GM12878 (cell line): ENCODE measurements around the gene AMPH. TPM values are rescaled to one million over a fixed set of nuclear protein-coding genes. Genes with fewer than 3 reads are reported as not detected.

Experiments used
- ATAC-seq: fragments of 200-7000 bp; cut with Tn5 transposase; 3 replicates; pipeline ENCODE4 v1.9.1; 2020; ENCODE audit warnings: mild to moderate bottlenecking, moderate library complexity
- BruUV-seq: library from RNA; stranded (reverse); fragments of 400-500 nt; replicated peaks from 2 replicates; lab custom pipeline; 2021; lab: Mats Ljungman, UMichigan
- CTCF ChIA-PET: fragments of 300-600 bp; sonication (Branson Sonifier 250); formaldehyde crosslinking; extraction: SDS; loops from one replicate; lab custom pipeline; 2021; ENCODE audit warnings: inconsistent platforms; lab: Yijun Ruan, JAX
- POLR2A ChIA-PET: fragments of 350-600 bp; formaldehyde crosslinking; extraction: SDS; loops from one replicate; lab custom pipeline; 2021; ENCODE audit warnings: inconsistent platforms; lab: Charles Lee
- RAD21 ChIA-PET: fragments of 300-600 bp; sonication (Branson Sonifier 250); formaldehyde crosslinking; loops from one replicate; lab custom pipeline; 2023; ENCODE audit warnings: antibody characterized with exemption; ENCODE audit not compliant: unreplicated experiment; lab: Charles Lee
- SMC1A ChIA-PET: fragments of 300-600 bp; sonication (Branson Sonifier 250); formaldehyde crosslinking; loops from one replicate; lab custom pipeline; 2023; ENCODE audit not compliant: unreplicated experiment, uncharacterized antibody; lab: Charles Lee
- DNase-seq: peaks from one replicate; pipeline ENCODE4 v3.0.0-alpha.2; 2011; ENCODE audit warnings: low read depth, low spot score
- FAIRE-seq: peaks from 3 replicates; lab custom pipeline; 2011; peaks lifted over from hg19 to GRCh38; lab: Jason Lieb, UNC
- H2AFZ ChIP-seq: 2 replicates; pipeline ENCODE4 v1.6.0; 2011; ENCODE audit warnings: low read depth, low read length, control low read depth; ENCODE audit not compliant: control insufficient read depth
- H3K27ac ChIP-seq: 2 replicates; pipeline ENCODE4 v1.5.1; 2011; ENCODE audit warnings: control low read depth; ENCODE audit not compliant: control insufficient read depth, insufficient read depth
- H3K27me3 ChIP-seq, 2 experiments: replicated peaks in 1 of 2; 2 replicates each; pipeline versions ENCODE4 v1.6.0 to v1.6.1; 2011; ENCODE audit warnings: low read length in 1 of 2; ENCODE audit not compliant: control insufficient read depth in 2 of 2, insufficient read depth in 2 of 2
- H3K36me3 ChIP-seq, 2 experiments: 2 replicates each; pipeline ENCODE4 v1.5.1; 2011; ENCODE audit warnings: low read length in 1 of 2; ENCODE audit not compliant: control insufficient read depth in 2 of 2, insufficient read depth in 2 of 2
- H3K4me1 ChIP-seq: 2 replicates; pipeline ENCODE4 v1.6.1; 2011; ENCODE audit warnings: mild to moderate bottlenecking, low read length, moderate library complexity, mixed read lengths; ENCODE audit not compliant: control insufficient read depth, insufficient read depth
- H3K4me2 ChIP-seq: 2 replicates; pipeline ENCODE4 v1.6.0; 2011; ENCODE audit warnings: control low read depth; ENCODE audit not compliant: control insufficient read depth, insufficient read depth
- H3K4me3 ChIP-seq: fragments of 200-600 bp; sonication (generic); 2 replicates; pipeline ENCODE4 v1.5.1; 2016
- H3K79me2 ChIP-seq: 2 replicates; pipeline ENCODE4 v1.6.0; 2011; ENCODE audit warnings: low read length; ENCODE audit not compliant: control insufficient read depth, insufficient read depth
- H3K9ac ChIP-seq: 2 replicates; pipeline ENCODE4 v1.8.0; 2011; ENCODE audit warnings: low read length, control low read depth, mixed read lengths; ENCODE audit not compliant: control insufficient read depth, insufficient read depth
- H3K9me3 ChIP-seq: replicated peaks from 3 replicates; pipeline ENCODE4 v1.5.1; 2011; ENCODE audit warnings: mild to moderate bottlenecking, low read length; ENCODE audit not compliant: control insufficient read depth, insufficient read depth
- H4K20me1 ChIP-seq: 2 replicates; pipeline ENCODE4 v1.6.0; 2011; ENCODE audit not compliant: control insufficient read depth, insufficient read depth
- ASH2L ChIP-seq: fragments of 300-600, 200-600 bp; sonication (generic); IDR thresholded peaks from 2 replicates; pipeline ENCODE4 v1.6.1; 2017; ENCODE audit warnings: low read depth, mild to moderate bottlenecking, borderline replicate concordance
- BACH1 ChIP-seq: fragments of 450-650 bp; IDR thresholded peaks from 2 replicates; pipeline ENCODE4 v1.6.1; 2017; ENCODE audit warnings: mild to moderate bottlenecking, borderline replicate concordance
- CREB1 ChIP-seq: IDR thresholded peaks from 2 replicates; pipeline ENCODE4 v1.6.1; 2012; ENCODE audit warnings: low read depth, mild to moderate bottlenecking, inconsistent platforms
- DPF2 ChIP-seq: fragments of 450-650 bp; IDR thresholded peaks from 2 replicates; pipeline ENCODE4 v1.6.1; 2017; ENCODE audit warnings: mild to moderate bottlenecking
- MTA3 ChIP-seq: IDR thresholded peaks from 2 replicates; pipeline ENCODE4 v1.6.1; 2012; ENCODE audit warnings: low read length, inconsistent platforms, borderline replicate concordance
- MYC ChIP-seq: IDR thresholded peaks from 2 replicates; pipeline ENCODE4 v1.6.1; 2011; ENCODE audit warnings: mild to moderate bottlenecking, low read length, moderate library complexity, inconsistent platforms; ENCODE audit not compliant: insufficient read depth, insufficient replicate concordance, insufficient read length, severe bottlenecking
- NFIC ChIP-seq: IDR thresholded peaks from 2 replicates; pipeline ENCODE4 v1.6.1; 2012; ENCODE audit warnings: low read depth, mild to moderate bottlenecking, inconsistent platforms, low read length, moderate library complexity
- NFYB ChIP-seq: IDR thresholded peaks from 2 replicates; pipeline ENCODE4 v1.6.1; 2011; ENCODE audit warnings: low read depth, mild to moderate bottlenecking, low read length, improper control_type of control experiment, moderate library complexity; ENCODE audit not compliant: insufficient read depth
- STAT3 ChIP-seq: IDR thresholded peaks from 2 replicates; pipeline ENCODE4 v1.6.1; 2011; ENCODE audit warnings: low read depth, low read length, improper control_type of control experiment
- SUZ12 ChIP-seq: fragments of 200-600 bp; sonication (generic); IDR thresholded peaks from one replicate; pipeline ENCODE4 v1.6.1; 2018; ENCODE audit warnings: antibody characterized with exemption, mild to moderate bottlenecking; ENCODE audit not compliant: unreplicated experiment
- USF1 ChIP-seq: IDR thresholded peaks from 2 replicates; pipeline ENCODE4 v1.6.1; 2011; ENCODE audit warnings: borderline replicate concordance, low read depth, mild to moderate bottlenecking, moderate library complexity, mixed read lengths, low read length; ENCODE audit not compliant: insufficient read depth; ENCODE audit errors: extremely low read length
- YBX1 ChIP-seq: fragments of 450-650 bp; IDR thresholded peaks from 2 replicates; pipeline ENCODE4 v1.6.1; 2016; ENCODE audit warnings: antibody characterized with exemption
- YY1 ChIP-seq: IDR thresholded peaks from 2 replicates; pipeline ENCODE4 v1.6.1; 2011; ENCODE audit warnings: low read depth, mild to moderate bottlenecking, low read length
- ZNF217 ChIP-seq: fragments of 450-650 bp; IDR thresholded peaks from 2 replicates; pipeline ENCODE4 v1.6.1; 2017; ENCODE audit warnings: antibody characterized with exemption, mild to moderate bottlenecking
- WGBS: methylation state at CpG from one replicate; pipeline ENCODE4 v1.1.6; 2016; ENCODE audit warnings: low lambda C conversion rate; ENCODE audit not compliant: insufficient replicate concordance, insufficient coverage; ENCODE audit errors: missing lambda C conversion rate; 5-methylcytosine and 5-hydroxymethylcytosine counted together
- in situ Hi-C: fragments of 300-500 bp; cut with MboI; formaldehyde crosslinking; loops from 9 replicates; pipeline ENCODE4 v1.14.3; 2018; ENCODE audit warnings: mixed read lengths
- intact Hi-C: fragments of 100-400 bp; cut with micrococcal nuclease; formaldehyde crosslinking; loops from one replicate; pipeline ENCODE4 v1.14.2; 2022; ENCODE audit not compliant: unreplicated experiment
- polyA plus RNA-seq, 11 experiments: library from polyadenylated mRNA; depleted of rRNA in 4 of 11; unstranded in 6 of 11; stranded (reverse) in 5 of 11; fragments of >200 nt; fragmentation: Nextera tagmentation in 4 of 11; fragmentation: Illumina TruSeq in 1 of 11; extraction: Ambion mirVana in 4 of 11; extraction: Trizol in 1 of 11; gene quantifications; 1 replicate in 1 of 11; 2 replicates in 10 of 11; pipeline versions ENCODE4 v1.2.1 to v1.2.3, GENCODE V29; 2011 to 2016; ENCODE audit warnings: inconsistent platforms in 2 of 11, missing spikeins in 2 of 11, low read depth in 1 of 11
- total RNA-seq, 4 experiments: library from RNA; depleted of rRNA in 3 of 4; stranded (reverse); fragments of >200 nt in 3 of 4; fragmentation: Illumina TruSeq in 1 of 4; extraction: Trizol in 1 of 4; gene quantifications; 2 replicates each; pipeline versions ENCODE4 v1.2.1 to v1.2.3, GENCODE V29; 2013 to 2021
- TF ChIP-seq, protein P1 (sequence below), 3 experiments: IDR thresholded peaks in 2 of 3; conservative IDR thresholded peaks in 1 of 3; 2 replicates each; pipeline ENCODE4 v1.5.1; 2011; ENCODE audit warnings: low read depth in 3 of 3, low read length in 3 of 3, mild to moderate bottlenecking in 3 of 3, control low read depth in 2 of 3, moderate library complexity in 2 of 3, inconsistent platforms in 1 of 3, mixed read lengths in 1 of 3; ENCODE audit not compliant: control insufficient read depth in 2 of 3, insufficient read depth in 1 of 3; ENCODE audit errors: extremely low read depth in 1 of 3
- TF ChIP-seq, protein P2 (sequence below): fragments of 450-650 bp; IDR thresholded peaks from 2 replicates; pipeline ENCODE4 v1.6.1; 2017; ENCODE audit warnings: mild to moderate bottlenecking
- TF ChIP-seq, protein P3 (sequence below): fragments of 450-650 bp; conservative IDR thresholded peaks from 2 replicates; pipeline ENCODE4 v1.6.1; 2017; ENCODE audit warnings: mild to moderate bottlenecking, moderate library complexity

The AMPH gene
- total and polyA plus RNA-seq, 10 of the 15 experiments (the other 5 are each of a cell fraction or from before 2014, with no cell fraction given), result 0.03 to 0.24 (median 0.08) TPM; not detected in 2

- intact Hi-C loops, result no loop called here
- H3K9ac ChIP-seq, result no peak overlapping the region
- FAIRE-seq (no peak), ATAC-seq (no peak), DNase-seq (no peak)
- H3K4me3 ChIP-seq, result no peak overlapping the region
- H3K9me3 ChIP-seq, result no peaks in the 10 kb centered on the region
- BruUV-seq, result no TSS peak
- H3K79me2 ChIP-seq, result no peaks in the 10 kb centered on the region
- TF ChIP-seq, protein P1, sequence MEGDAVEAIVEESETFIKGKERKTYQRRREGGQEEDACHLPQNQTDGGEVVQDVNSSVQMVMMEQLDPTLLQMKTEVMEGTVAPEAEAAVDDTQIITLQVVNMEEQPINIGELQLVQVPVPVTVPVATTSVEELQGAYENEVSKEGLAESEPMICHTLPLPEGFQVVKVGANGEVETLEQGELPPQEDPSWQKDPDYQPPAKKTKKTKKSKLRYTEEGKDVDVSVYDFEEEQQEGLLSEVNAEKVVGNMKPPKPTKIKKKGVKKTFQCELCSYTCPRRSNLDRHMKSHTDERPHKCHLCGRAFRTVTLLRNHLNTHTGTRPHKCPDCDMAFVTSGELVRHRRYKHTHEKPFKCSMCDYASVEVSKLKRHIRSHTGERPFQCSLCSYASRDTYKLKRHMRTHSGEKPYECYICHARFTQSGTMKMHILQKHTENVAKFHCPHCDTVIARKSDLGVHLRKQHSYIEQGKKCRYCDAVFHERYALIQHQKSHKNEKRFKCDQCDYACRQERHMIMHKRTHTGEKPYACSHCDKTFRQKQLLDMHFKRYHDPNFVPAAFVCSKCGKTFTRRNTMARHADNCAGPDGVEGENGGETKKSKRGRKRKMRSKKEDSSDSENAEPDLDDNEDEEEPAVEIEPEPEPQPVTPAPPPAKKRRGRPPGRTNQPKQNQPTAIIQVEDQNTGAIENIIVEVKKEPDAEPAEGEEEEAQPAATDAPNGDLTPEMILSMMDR (IDR thresholded peaks at IDR 0.05 in 2 of 3, conservative IDR thresholded peaks at IDR 0.05 in 1 of 3; ENCODE audit: control insufficient read depth in 2 of 3, extremely low read depth in 1 of 3, insufficient read depth in 1 of 3, low read depth in 3 of 3, low read length in 3 of 3), result no peak
- TF ChIP-seq YBX1, result no peak
- no peak for TF ChIP-seq MTA3
- no peak for TF ChIP-seq STAT3
- TF ChIP-seq BACH1, result no peak
- TF ChIP-seq, protein P2, sequence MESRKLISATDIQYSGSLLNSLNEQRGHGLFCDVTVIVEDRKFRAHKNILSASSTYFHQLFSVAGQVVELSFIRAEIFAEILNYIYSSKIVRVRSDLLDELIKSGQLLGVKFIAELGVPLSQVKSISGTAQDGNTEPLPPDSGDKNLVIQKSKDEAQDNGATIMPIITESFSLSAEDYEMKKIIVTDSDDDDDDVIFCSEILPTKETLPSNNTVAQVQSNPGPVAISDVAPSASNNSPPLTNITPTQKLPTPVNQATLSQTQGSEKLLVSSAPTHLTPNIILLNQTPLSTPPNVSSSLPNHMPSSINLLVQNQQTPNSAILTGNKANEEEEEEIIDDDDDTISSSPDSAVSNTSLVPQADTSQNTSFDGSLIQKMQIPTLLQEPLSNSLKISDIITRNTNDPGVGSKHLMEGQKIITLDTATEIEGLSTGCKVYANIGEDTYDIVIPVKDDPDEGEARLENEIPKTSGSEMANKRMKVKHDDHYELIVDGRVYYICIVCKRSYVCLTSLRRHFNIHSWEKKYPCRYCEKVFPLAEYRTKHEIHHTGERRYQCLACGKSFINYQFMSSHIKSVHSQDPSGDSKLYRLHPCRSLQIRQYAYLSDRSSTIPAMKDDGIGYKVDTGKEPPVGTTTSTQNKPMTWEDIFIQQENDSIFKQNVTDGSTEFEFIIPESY, result no peak
- no peak for TF ChIP-seq SUZ12
- no peak for TF ChIP-seq YY1
- TF ChIP-seq NFYB, result no peak
- no peak for TF ChIP-seq NFIC
- no peak for TF ChIP-seq CREB1
- TF ChIP-seq, protein P3, sequence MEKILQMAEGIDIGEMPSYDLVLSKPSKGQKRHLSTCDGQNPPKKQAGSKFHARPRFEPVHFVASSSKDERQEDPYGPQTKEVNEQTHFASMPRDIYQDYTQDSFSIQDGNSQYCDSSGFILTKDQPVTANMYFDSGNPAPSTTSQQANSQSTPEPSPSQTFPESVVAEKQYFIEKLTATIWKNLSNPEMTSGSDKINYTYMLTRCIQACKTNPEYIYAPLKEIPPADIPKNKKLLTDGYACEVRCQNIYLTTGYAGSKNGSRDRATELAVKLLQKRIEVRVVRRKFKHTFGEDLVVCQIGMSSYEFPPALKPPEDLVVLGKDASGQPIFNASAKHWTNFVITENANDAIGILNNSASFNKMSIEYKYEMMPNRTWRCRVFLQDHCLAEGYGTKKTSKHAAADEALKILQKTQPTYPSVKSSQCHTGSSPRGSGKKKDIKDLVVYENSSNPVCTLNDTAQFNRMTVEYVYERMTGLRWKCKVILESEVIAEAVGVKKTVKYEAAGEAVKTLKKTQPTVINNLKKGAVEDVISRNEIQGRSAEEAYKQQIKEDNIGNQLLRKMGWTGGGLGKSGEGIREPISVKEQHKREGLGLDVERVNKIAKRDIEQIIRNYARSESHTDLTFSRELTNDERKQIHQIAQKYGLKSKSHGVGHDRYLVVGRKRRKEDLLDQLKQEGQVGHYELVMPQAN, result no peak
- no peak for TF ChIP-seq USF1
- TF ChIP-seq ZNF217, result no peak
- TF ChIP-seq MYC, result no peak
- TF ChIP-seq ASH2L, result no peak
- TF ChIP-seq DPF2, result no peak
- H2AFZ ChIP-seq, result no peak overlapping the region
- in situ Hi-C loops, result no loop called here
- H3K36me3 ChIP-seq, result no peaks in the 10 kb centered on the region
- no peak overlapping the region for H3K4me2 ChIP-seq
- H3K27ac ChIP-seq, result no peak overlapping the region
- ChIA-PET POLR2A (no interaction called here), RAD21 (no interaction called here), CTCF (interaction anchor here (1.7 to 4.1 kb wide), 2 partner anchors 11 to 40 kb away, joined by 4 to 19 read pairs; no protein-coding TSS in a partner anchor), SMC1A (interaction anchor here (2.0 kb wide), 1 partner anchor 10 kb away, joined by 10 read pairs; no protein-coding TSS in a partner anchor)
- H4K20me1 ChIP-seq, result no peaks in the 10 kb centered on the region
- 0% methylated on average over 2 of the region's 2 CpGs for WGBS
- H3K27me3 ChIP-seq, result no peaks in the 10 kb centered on the region
- H3K4me1 ChIP-seq, result no peaks in the 10 kb centered on the region
Measured at GRCh38 chr7:38410056-38410455, 221.1 kb downstream of the AMPH start.
